Measurements from ENCODE around the gene EXOC6B. TPM values are rescaled to one million over a fixed set of nuclear protein-coding genes. Genes with fewer than 3 reads are reported as not detected.
"Not testable (repeated sequence)": the region's sequence is repeated elsewhere in the genome, so short reads cannot be mapped to it uniquely, and the experiment has no call there.

EXOC6B gene
- total RNA-seq, 1 donor from 2014 or later, result 37.4 TPM

- DNase-seq (ENCODE audit: low spot score), result no peak
Measured at GRCh38 chr2:72619626-72620025, 206.2 kb downstream of the EXOC6B start.

- no peak for DNase-seq (ENCODE audit: low spot score)
Measured at GRCh38 chr2:72613931-72614330, 211.9 kb downstream of the EXOC6B start.

- no peak for DNase-seq (ENCODE audit: low spot score)
Measured at GRCh38 chr2:72612614-72613160, 213.1 kb downstream of the EXOC6B start.

GRCh38 chr2:72607189-72607588, 218.6 kb downstream of the EXOC6B start:
- DNase-seq (ENCODE audit: low spot score), result no peak

- DNase-seq (ENCODE audit: low spot score), result no peak
Measured at GRCh38 chr2:72605836-72606442, 219.9 kb downstream of the EXOC6B start.

- no peak for DNase-seq (ENCODE audit: low spot score)
Measured at GRCh38 chr2:72604468-72604867, 221.4 kb downstream of the EXOC6B start.

GRCh38 chr2:72603481-72603880, 222.4 kb downstream of the EXOC6B start:
- DNase-seq (ENCODE audit: low spot score), result no peak

- no peak for DNase-seq (ENCODE audit: low spot score)
Measured at GRCh38 chr2:72602711-72603110, 223.1 kb downstream of the EXOC6B start.

GRCh38 chr2:72602095-72602494, 223.7 kb downstream of the EXOC6B start:
- DNase-seq (ENCODE audit: low spot score), result no peak

- not testable (repeated sequence) for DNase-seq (ENCODE audit: low spot score)
Measured at GRCh38 chr2:72583836-72584235, 242.0 kb downstream of the EXOC6B start.

GRCh38 chr2:72583376-72583775, 242.5 kb downstream of the EXOC6B start:
- DNase-seq (ENCODE audit: low spot score), result no peak

- no peak for DNase-seq (ENCODE audit: low spot score)
Measured at GRCh38 chr2:72581560-72582181, 244.2 kb downstream of the EXOC6B start.

GRCh38 chr2:72579591-72580180, 246.1 kb downstream of the EXOC6B start:
- DNase-seq (ENCODE audit: low spot score), result no peak

- DNase-seq (ENCODE audit: low spot score), result no peak
Measured at GRCh38 chr2:72576861-72577260, 249.0 kb downstream of the EXOC6B start.

GRCh38 chr2:72576459-72576858, 249.4 kb downstream of the EXOC6B start:
- DNase-seq (ENCODE audit: low spot score), result no peak

- no peak for DNase-seq (ENCODE audit: low spot score)
Measured at GRCh38 chr2:72574886-72575285, 250.9 kb downstream of the EXOC6B start.

GRCh38 chr2:72573232-72573631, 252.6 kb downstream of the EXOC6B start:
- no peak for DNase-seq (ENCODE audit: low spot score)

GRCh38 chr2:72572501-72572900, 253.3 kb downstream of the EXOC6B start:
- no peak for DNase-seq (ENCODE audit: low spot score)

- no peak for DNase-seq (ENCODE audit: low spot score)
Measured at GRCh38 chr2:72570413-72570812, 255.4 kb downstream of the EXOC6B start.

- DNase-seq (ENCODE audit: low spot score), result no peak
Measured at GRCh38 chr2:72562451-72563153, 263.2 kb downstream of the EXOC6B start.

- no peak for DNase-seq (ENCODE audit: low spot score)
Measured at GRCh38 chr2:72561621-72562318, 264.1 kb downstream of the EXOC6B start.
